OCI-LY3 (cell line): Measurements from ENCODE around the gene SCUBE1.

Experiments used
- H2AFZ ChIP-seq: fragments of 200-600, 300-600 bp; shearing (Covaris generic); 2 replicates; pipeline ENCODE4 v1.6.0; 2014; ENCODE audit warnings: antibody characterized with exemption, low read depth, low read length
- H3K27ac ChIP-seq: fragments of 200-600, 300-600 bp; sonication (generic); 2 replicates; pipeline ENCODE4 v1.5.1; 2014; ENCODE audit warnings: mild to moderate bottlenecking, low read length, moderate library complexity, mixed read lengths
- H3K27me3 ChIP-seq: fragments of 200-600, 300-600 bp; sonication (generic); 2 replicates; pipeline ENCODE4 v1.6.1; 2014; ENCODE audit warnings: low read depth, low read length, mixed read lengths
- H3K36me3 ChIP-seq: fragments of 200-600, 300-600 bp; sonication (generic); replicated peaks from 2 replicates; pipeline ENCODE3; 2014; ENCODE audit warnings: low read depth, low read length, mixed read lengths
- H3K4me1 ChIP-seq: fragments of 300-600, 200-600 bp; sonication (generic); 2 replicates; pipeline ENCODE4 v1.6.1; 2014; ENCODE audit warnings: low read length, mixed read lengths
- H3K4me2 ChIP-seq: fragments of 200-600, 300-600 bp; sonication (generic); 2 replicates; pipeline ENCODE4 v1.6.1; 2014; ENCODE audit warnings: low read length, mixed read lengths
- H3K4me3 ChIP-seq: fragments of 300-600, 200-600 bp; sonication (generic); 2 replicates; pipeline ENCODE4 v1.5.1; 2014; ENCODE audit warnings: antibody characterized with exemption, mild to moderate bottlenecking, low read length, moderate library complexity
- H3K79me2 ChIP-seq: fragments of 300-600, 200-600 bp; shearing (Covaris generic); 2 replicates; pipeline ENCODE4 v1.6.1; 2014; ENCODE audit warnings: mild to moderate bottlenecking, low read length, mixed read lengths
- H3K9ac ChIP-seq: fragments of 300-600, 200-600 bp; shearing (Covaris generic); 2 replicates; pipeline ENCODE4 v1.6.0; 2014; ENCODE audit warnings: mild to moderate bottlenecking, low read length, moderate library complexity
- H3K9me3 ChIP-seq: fragments of 200-600, 300-600 bp; shearing (Covaris generic); 2 replicates; pipeline ENCODE4 v1.6.1; 2014; ENCODE audit warnings: low read length, mixed read lengths; ENCODE audit not compliant: insufficient read depth
- H4K20me1 ChIP-seq: fragments of 200-600, 300-600 bp; sonication (generic); 2 replicates; pipeline ENCODE4 v1.6.1; 2016; ENCODE audit warnings: low read length, mixed read lengths; ENCODE audit not compliant: insufficient read depth
- EZH2phosphoT487 ChIP-seq: fragments of 200-600 bp; shearing (Covaris generic); IDR thresholded peaks from 2 replicates; pipeline ENCODE4 v1.6.1; 2018; ENCODE audit warnings: antibody characterized with exemption, mixed run types, low read depth
- TF ChIP-seq, protein P1 (sequence below): fragments of 200-600, 300-600 bp; sonication (generic); IDR thresholded peaks from 2 replicates; pipeline ENCODE4 v1.5.1; 2014; ENCODE audit warnings: antibody characterized with exemption, low read length, low read depth

The SCUBE1 gene

DNA sequence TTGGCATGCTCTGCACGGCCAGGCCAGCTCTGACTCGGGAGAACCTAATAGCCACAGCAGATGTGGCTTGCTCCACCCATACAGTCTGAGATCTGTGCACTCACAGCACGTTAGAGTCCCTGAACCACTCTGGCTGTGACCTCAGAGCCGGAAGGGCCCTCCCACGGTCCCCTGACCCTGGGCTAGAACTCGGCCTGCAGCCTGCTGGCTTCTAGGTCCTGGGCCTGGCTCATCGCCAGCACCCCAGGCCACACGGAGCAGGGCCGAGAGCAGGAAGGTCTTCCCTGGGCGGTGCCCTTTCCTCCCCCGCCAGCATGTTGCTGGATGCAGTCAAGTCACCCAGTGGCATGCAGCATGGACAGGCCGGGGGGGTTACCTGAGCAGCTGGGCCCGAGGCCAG is 120.9 kb downstream of the SCUBE1 start:
- H3K27me3 ChIP-seq: peaks cover 10% of the 10 kb centered on the region; the same call in 1 of the 2 replicates
- H3K36me3 ChIP-seq: no peaks in the 10 kb centered on the region
- no peak overlapping the region for H3K27ac ChIP-seq
- no peak overlapping the region for H3K4me3 ChIP-seq
- H3K9ac ChIP-seq: no peak overlapping the region
- no peak overlapping the region for H2AFZ ChIP-seq
- H4K20me1 ChIP-seq: no peaks in the 10 kb centered on the region
- TF ChIP-seq EZH2phosphoT487: no peak
- TF ChIP-seq, protein P1, sequence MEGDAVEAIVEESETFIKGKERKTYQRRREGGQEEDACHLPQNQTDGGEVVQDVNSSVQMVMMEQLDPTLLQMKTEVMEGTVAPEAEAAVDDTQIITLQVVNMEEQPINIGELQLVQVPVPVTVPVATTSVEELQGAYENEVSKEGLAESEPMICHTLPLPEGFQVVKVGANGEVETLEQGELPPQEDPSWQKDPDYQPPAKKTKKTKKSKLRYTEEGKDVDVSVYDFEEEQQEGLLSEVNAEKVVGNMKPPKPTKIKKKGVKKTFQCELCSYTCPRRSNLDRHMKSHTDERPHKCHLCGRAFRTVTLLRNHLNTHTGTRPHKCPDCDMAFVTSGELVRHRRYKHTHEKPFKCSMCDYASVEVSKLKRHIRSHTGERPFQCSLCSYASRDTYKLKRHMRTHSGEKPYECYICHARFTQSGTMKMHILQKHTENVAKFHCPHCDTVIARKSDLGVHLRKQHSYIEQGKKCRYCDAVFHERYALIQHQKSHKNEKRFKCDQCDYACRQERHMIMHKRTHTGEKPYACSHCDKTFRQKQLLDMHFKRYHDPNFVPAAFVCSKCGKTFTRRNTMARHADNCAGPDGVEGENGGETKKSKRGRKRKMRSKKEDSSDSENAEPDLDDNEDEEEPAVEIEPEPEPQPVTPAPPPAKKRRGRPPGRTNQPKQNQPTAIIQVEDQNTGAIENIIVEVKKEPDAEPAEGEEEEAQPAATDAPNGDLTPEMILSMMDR: no peak
- no peaks in the 10 kb centered on the region for H3K79me2 ChIP-seq
- no peak overlapping the region for H3K4me2 ChIP-seq
- H3K4me1 ChIP-seq: no peaks in the 10 kb centered on the region
- H3K9me3 ChIP-seq: no peaks in the 10 kb centered on the region

DNA sequence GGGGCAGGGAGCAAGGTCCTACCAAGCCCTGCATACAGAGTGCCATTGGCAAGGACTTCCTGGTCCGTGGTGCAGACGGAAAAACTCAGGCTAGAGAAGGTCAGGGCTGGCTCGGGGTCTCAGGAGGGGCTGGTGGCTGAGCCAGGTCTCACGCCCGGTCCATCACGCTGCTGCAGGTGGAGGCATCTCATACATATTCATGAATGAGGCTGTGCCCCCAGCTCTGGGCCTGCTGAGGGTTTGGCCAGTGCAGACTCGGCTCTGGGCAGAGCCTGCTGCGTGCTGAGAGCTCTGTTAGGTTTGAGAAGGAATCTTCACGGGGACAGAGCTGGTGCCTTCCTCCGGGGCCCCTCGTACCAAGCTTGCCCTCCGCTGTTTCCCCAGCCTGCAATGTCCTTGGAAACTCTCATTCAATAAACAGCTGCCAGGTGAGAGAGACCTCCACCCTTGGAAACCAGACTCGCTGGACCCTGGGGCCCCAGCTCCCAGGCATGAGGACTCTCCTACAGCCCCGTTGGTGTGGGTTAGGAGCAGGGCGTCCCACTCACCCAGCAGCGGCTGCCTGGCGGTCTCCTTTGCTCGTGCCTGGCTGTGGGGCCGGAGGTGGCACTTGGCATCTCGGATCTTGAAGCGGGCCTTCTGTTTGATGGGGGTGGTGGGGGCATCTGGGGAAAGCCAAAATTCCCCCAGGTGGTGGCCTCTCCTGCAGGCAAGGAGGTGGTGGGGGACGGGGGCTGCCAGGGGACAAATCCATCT is 122.4 kb downstream of the SCUBE1 start:
- Histone ChIP-seq H3K27me3 (peaks cover 10% of the 10 kb centered on the region; the same call in 1 of the 2 replicates), H3K4me2 (no peak overlapping the region), H4K20me1 (no peaks in the 10 kb centered on the region), H3K9ac (no peak overlapping the region), H3K27ac (no peak overlapping the region), H3K36me3 (no peaks in the 10 kb centered on the region), H3K4me1 (no peaks in the 10 kb centered on the region), H2AFZ (no peak overlapping the region), H3K79me2 (no peaks in the 10 kb centered on the region), H3K4me3 (no peak overlapping the region), H3K9me3 (no peaks in the 10 kb centered on the region)
- TF ChIP-seq, protein P1: no peak
- TF ChIP-seq EZH2phosphoT487: no peak

DNA sequence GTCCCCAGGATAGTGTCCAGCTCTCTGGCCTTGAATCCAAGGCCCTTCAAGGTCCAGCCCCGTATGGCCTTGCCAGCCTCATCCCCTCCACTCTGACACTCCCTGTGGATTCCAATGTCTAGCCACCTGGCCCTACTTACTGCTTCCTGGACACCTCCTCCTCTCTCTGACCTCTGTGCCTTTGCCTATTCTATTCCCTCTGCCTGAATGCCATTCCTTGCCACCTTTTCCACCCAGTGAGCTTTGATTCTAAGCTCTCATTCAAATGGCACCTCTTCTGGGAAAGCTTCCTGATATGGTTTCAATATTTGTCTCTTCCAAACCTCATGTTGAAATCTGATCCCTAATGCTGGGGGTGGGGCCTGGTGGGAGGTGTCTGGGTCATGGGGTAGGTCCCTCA is 124.4 kb downstream of the SCUBE1 start:
- Histone ChIP-seq H3K27me3 (peaks cover 3% of the 10 kb centered on the region; the same call in 1 of the 2 replicates), H3K9ac (no peak overlapping the region), H2AFZ (no peak overlapping the region), H4K20me1 (no peaks in the 10 kb centered on the region), H3K27ac (no peak overlapping the region), H3K4me3 (no peak overlapping the region), H3K4me2 (no peak overlapping the region), H3K9me3 (no peaks in the 10 kb centered on the region), H3K79me2 (no peaks in the 10 kb centered on the region), H3K4me1 (no peaks in the 10 kb centered on the region), H3K36me3 (no peaks in the 10 kb centered on the region)
- TF ChIP-seq EZH2phosphoT487: no peak
- TF ChIP-seq, protein P1: no peak

DNA sequence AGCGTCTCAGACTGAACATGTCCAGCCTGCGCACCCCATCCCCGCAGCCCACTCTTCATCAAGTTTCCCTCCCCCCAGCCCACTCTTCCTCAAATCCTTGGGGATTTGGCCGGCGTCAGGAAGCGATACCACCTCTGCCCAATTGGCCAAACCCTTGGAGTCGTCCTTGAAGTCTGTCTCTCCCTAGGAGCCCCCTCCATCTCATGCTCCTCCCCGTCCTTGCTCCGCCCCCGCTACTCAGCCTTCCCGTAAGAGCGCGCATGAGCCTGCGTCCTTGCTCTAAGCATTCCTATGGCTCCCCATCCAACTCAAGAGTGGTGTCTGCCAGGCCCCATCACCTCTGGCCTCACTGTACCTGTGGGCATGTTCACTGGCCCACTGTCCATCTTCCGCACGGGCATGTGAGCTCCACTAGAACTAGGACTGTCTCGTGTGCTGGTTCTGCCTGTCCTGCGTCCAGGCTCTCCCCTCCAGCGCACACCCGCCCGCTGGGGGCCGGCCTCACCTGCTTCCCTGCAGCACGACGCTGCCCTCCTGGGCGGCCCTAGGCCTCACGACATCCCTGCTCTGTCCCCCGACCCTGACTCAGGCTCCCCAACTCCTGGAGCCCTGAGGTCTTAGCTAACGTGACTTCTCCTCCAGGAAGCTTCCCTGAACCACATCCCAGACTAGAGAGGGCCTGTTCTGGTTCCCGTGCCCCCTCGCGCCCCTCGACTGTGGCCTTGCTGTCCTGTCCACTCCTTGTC is 125.7 kb downstream of the SCUBE1 start:
- no peak overlapping the region for H3K4me3 ChIP-seq
- H3K9me3 ChIP-seq: no peaks in the 10 kb centered on the region
- H2AFZ ChIP-seq: no peak overlapping the region
- no peak overlapping the region for H3K9ac ChIP-seq
- no peaks in the 10 kb centered on the region for H3K79me2 ChIP-seq
- 0 out of 2 replicates have a peak, but pooled peaks cover 2% of the 10 kb centered on the region for H4K20me1 ChIP-seq
- H3K27me3 ChIP-seq: peaks cover 4% of the 10 kb centered on the region; the same call in 1 of the 2 replicates
- H3K4me1 ChIP-seq: no peaks in the 10 kb centered on the region
- no peak for TF ChIP-seq EZH2phosphoT487
- TF ChIP-seq, protein P1: no peak
- H3K36me3 ChIP-seq: no peaks in the 10 kb centered on the region
- no peak overlapping the region for H3K4me2 ChIP-seq
- no peak overlapping the region for H3K27ac ChIP-seq
